ENCODE results near the gene PLA2R1. TPM values are rescaled to one million over a fixed set of nuclear protein-coding genes. Genes with fewer than 3 reads are reported as not detected.

The PLA2R1 gene
- total RNA-seq, 1 donor from 2014 or later, result 46.5 TPM

DNA sequence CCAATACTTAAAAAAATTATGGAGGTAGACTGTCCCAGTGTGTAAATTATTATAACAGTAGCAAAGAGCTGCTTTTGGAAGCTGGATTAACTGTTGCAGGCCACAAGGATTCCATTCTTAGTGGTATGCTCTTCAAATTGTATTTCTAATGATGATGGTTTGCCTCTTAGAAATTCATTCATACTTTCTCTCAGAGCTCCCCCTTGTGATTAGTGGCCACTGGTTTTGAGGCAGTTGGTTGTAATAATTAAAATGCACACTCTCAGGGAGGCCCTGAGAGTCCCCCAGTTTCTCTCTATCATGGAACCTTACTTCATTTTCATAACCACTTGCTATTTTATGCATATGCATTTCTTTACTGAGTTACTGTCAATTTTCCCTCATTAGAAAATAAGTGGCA is 122.5 kb downstream of the PLA2R1 start:
- H3K36me3 Mint-ChIP-seq (ENCODE audit: low read depth), result peaks cover 12% of the 10 kb centered on the region
- DNase-seq (ENCODE audit: low spot score), result no peak
- H3K9me3 Mint-ChIP-seq (ENCODE audit: low read depth), result peaks cover 2% of the 10 kb centered on the region
- TF ChIP-seq CTCF (IDR thresholded peaks at IDR 0.05), result peak; percentile 70
- no peaks in the 10 kb centered on the region for H3K27me3 Mint-ChIP-seq (ENCODE audit: low read depth)
- no peak overlapping the region for H3K27ac Mint-ChIP-seq (ENCODE audit: unreplicated experiment)
- no peak overlapping the region for H3K4me3 Mint-ChIP-seq (ENCODE audit: unreplicated experiment)
- peaks cover 8% of the 10 kb centered on the region for H3K4me1 Mint-ChIP-seq (ENCODE audit: low read depth)

DNA sequence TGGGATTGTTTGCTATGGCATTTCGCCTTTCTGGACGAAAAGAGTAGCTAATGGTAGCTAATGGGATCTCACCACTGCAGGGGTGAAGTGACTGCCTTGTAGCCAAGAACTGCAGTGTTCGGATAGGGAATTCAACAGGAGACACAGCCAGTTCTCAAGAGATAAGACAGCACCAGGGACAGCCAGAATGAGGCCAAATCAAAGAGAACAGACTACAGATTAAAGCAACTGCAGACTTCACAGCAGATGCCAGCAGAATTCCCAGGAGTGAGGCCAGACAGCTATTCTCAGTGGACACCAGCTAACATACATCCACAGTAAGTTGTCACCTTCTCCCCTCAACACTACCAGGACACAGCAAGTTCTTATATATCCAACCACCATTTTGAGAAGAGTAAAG is 124.0 kb downstream of the PLA2R1 start:
- DNase-seq (ENCODE audit: low spot score), result no peak
- peaks cover 2% of the 10 kb centered on the region for H3K9me3 Mint-ChIP-seq (ENCODE audit: low read depth)
- peaks cover 5% of the 10 kb centered on the region for H3K4me1 Mint-ChIP-seq (ENCODE audit: low read depth)
- TF ChIP-seq CTCF (IDR thresholded peaks at IDR 0.05), result no peak
- peaks cover 6% of the 10 kb centered on the region for H3K36me3 Mint-ChIP-seq (ENCODE audit: low read depth)
- H3K27ac Mint-ChIP-seq (ENCODE audit: unreplicated experiment), result no peak overlapping the region
- no peaks in the 10 kb centered on the region for H3K27me3 Mint-ChIP-seq (ENCODE audit: low read depth)
- no peak overlapping the region for H3K4me3 Mint-ChIP-seq (ENCODE audit: unreplicated experiment)

DNA sequence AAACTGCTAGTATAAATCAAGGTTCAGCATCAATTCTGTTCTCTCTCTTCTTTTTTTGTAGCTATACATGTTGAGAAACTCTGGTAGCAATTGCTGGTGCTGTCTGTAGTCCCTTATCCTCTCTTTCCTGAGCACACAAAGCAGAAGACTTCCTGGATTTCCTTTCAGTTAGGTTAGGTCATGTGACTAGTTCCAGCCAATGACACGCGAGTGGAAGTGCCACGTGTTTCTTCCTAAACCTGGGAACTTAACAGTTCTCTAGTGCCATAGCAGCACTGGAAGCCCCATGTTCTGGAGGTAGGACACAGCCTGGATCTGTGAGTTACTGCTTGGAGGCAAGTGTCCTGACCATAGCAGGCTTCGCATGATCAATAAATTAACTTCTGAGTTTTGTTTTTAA is 125.9 kb downstream of the PLA2R1 start:
- peaks cover 2% of the 10 kb centered on the region for H3K9me3 Mint-ChIP-seq (ENCODE audit: low read depth)
- no peak for TF ChIP-seq CTCF (IDR thresholded peaks at IDR 0.05)
- no peak for DNase-seq (ENCODE audit: low spot score)
- H3K4me3 Mint-ChIP-seq (ENCODE audit: unreplicated experiment), result no peak overlapping the region
- no peaks in the 10 kb centered on the region for H3K4me1 Mint-ChIP-seq (ENCODE audit: low read depth)
- no peaks in the 10 kb centered on the region for H3K27me3 Mint-ChIP-seq (ENCODE audit: low read depth)
- H3K36me3 Mint-ChIP-seq (ENCODE audit: low read depth), result peaks cover 10% of the 10 kb centered on the region
- no peak overlapping the region for H3K27ac Mint-ChIP-seq (ENCODE audit: unreplicated experiment)

DNA sequence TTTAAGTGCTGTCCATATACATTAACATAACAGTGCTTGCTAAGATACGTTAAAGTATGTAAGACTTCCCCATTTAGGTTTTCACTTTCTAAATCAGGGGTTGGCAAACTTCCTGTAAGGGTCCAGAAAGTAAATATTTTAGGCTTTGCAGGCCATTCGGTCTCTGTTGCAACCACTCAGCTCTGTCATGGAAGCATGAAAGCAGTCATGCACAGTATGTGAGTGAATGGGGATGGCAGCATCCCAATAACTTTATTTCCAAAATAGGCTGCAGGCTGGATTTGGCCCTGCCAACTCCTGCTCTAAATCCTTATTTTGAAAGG is 128.7 kb downstream of the PLA2R1 start:
- H3K4me3 Mint-ChIP-seq (ENCODE audit: unreplicated experiment), result no peak overlapping the region
- no peak for TF ChIP-seq CTCF (IDR thresholded peaks at IDR 0.05)
- peaks cover 23% of the 10 kb centered on the region for H3K36me3 Mint-ChIP-seq (ENCODE audit: low read depth)

DNA sequence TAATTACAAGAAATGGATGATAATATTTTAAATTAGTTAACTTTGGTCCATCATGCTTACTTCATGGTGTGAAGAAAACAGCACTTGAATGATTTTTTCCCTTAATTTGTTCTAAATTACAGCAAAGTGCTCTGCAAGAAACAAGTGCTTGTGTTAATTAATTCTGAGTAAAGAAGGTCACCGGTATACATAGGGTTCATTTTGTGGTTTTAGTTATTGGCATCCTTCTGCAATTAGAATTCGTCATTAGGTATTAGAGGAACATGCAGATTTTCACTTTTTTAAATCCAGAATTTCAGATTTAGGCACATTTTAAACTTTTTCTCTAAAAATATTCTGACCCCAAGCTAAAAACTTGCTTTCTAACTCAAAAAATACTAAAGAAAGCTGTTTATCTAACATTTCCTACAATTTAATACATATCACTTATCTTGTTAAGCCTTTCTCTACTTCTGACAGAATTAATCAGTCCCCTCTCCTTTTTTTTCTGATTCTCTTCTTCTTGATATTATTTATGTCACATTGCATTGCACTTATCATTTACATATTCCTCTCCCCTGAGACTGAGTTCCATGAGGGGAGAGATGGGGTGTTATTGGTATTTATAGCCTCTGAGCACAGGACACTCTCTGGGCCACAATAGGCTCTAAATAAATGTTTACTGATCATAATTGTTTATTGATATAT is 129.2 kb downstream of the PLA2R1 start:
- no peak for DNase-seq (ENCODE audit: low spot score)
- no peak overlapping the region for H3K4me3 Mint-ChIP-seq (ENCODE audit: unreplicated experiment)
- H3K4me1 Mint-ChIP-seq (ENCODE audit: low read depth), result no peaks in the 10 kb centered on the region
- no peak overlapping the region for H3K27ac Mint-ChIP-seq (ENCODE audit: unreplicated experiment)
- peaks cover 13% of the 10 kb centered on the region for H3K9me3 Mint-ChIP-seq (ENCODE audit: low read depth)
- peaks cover 25% of the 10 kb centered on the region for H3K36me3 Mint-ChIP-seq (ENCODE audit: low read depth)
- H3K27me3 Mint-ChIP-seq (ENCODE audit: low read depth), result no peaks in the 10 kb centered on the region
- TF ChIP-seq CTCF (IDR thresholded peaks at IDR 0.05), result no peak

More for the DNA sequence above, 128.7 kb downstream of the PLA2R1 start:
- DNase-seq (ENCODE audit: low spot score), result no peak
- Mint-ChIP-seq H3K27me3 (ENCODE audit: low read depth) (no peaks in the 10 kb centered on the region), H3K9me3 (ENCODE audit: low read depth) (peaks cover 8% of the 10 kb centered on the region), H3K4me1 (ENCODE audit: low read depth) (no peaks in the 10 kb centered on the region), H3K27ac (ENCODE audit: unreplicated experiment) (no peak overlapping the region)

Measured in chondrocyte (in vitro differentiated cells).